Upper lobe of right lung (tissue), 1 donor: ENCODE measurements around the gene KAT8. TPM values are rescaled to one million over a fixed set of nuclear protein-coding genes. Genes with fewer than 3 reads are reported as not detected.

ENCODE experiments used
- ATAC-seq: fragments of 200-7000 bp; cut with Tn5 transposase; one replicate; pipeline ENCODE4 v1.9.1; 2020; ENCODE audit warnings: mild to moderate bottlenecking, moderate library complexity
- DNase-seq: peaks from one replicate; pipeline ENCODE4 v3.0.0-alpha.2; 2020
- H3K27ac ChIP-seq: fragments of 200-600 bp; one replicate; pipeline ENCODE4 v1.8.0; 2022
- H3K27me3 ChIP-seq: fragments of 200-600 bp; one replicate; pipeline ENCODE4 v1.8.0; 2022; ENCODE audit warnings: mild to moderate bottlenecking
- H3K36me3 ChIP-seq: fragments of 200-600 bp; one replicate; pipeline ENCODE4 v1.8.0; 2022
- H3K4me1 ChIP-seq: fragments of 200-600 bp; one replicate; pipeline ENCODE4 v1.8.0; 2022
- H3K4me3 ChIP-seq: fragments of 200-600 bp; one replicate; pipeline ENCODE4 v1.8.0; 2022; ENCODE audit warnings: mild to moderate bottlenecking
- H3K9me3 ChIP-seq: fragments of 200-600 bp; one replicate; pipeline ENCODE4 v1.8.0; 2022
- CTCF ChIP-seq: fragments of 200-600 bp; IDR thresholded peaks from one replicate; pipeline ENCODE4 v1.8.0; 2022; ENCODE audit warnings: antibody characterized with exemption
- intact Hi-C: fragments of 100-400 bp; cut with DNase I; formaldehyde crosslinking; loops from one replicate; pipeline ENCODE4 v1.11.0; 2022
- total RNA-seq: library from RNA; stranded (reverse); fragmentation: NEBNext Ultra II Directional; extraction: Animal tissue kit (Norgen Biotek cat#: 25700); gene quantifications from one replicate; pipeline ENCODE4 v1.2.1, GENCODE V29; 2021
- donor health status: DM: no; HTN: yes; CAD: no; lungs with severe emphysema.

Gene KAT8
- total RNA-seq, 1 donor from 2014 or later, result 80.4 TPM

- DNase-seq (no peak), ATAC-seq (peak; percentile 3)
- Histone ChIP-seq H3K36me3 (peaks cover 47% of the 10 kb centered on the region), H3K27me3 (no peaks in the 10 kb centered on the region), H3K4me1 (peaks cover 19% of the 10 kb centered on the region), H3K4me3 (peak overlapping the region; percentile 54), H3K9me3 (no peaks in the 10 kb centered on the region), H3K27ac (peak overlapping the region; percentile 90)
- intact Hi-C loops, result no loop called here
- TF ChIP-seq CTCF, result no peak
Measured at GRCh38 chr16:31118223-31119155, 1.0 kb downstream of the KAT8 start.

GRCh38 chr16:31120129-31120528 lies 2.7 kb downstream of the KAT8 start:
- intact Hi-C loops, result no loop called here
- Histone ChIP-seq H3K9me3 (no peaks in the 10 kb centered on the region), H3K27ac (peak overlapping the region; percentile 90), H3K36me3 (peaks cover 57% of the 10 kb centered on the region), H3K4me1 (peaks cover 15% of the 10 kb centered on the region), H3K4me3 (no peak overlapping the region), H3K27me3 (no peaks in the 10 kb centered on the region)
- ATAC-seq (no peak), DNase-seq (peak; percentile 64)
- TF ChIP-seq CTCF, result no peak

GRCh38 chr16:31125844-31126243 lies 8.4 kb downstream of the KAT8 start:
- Histone ChIP-seq H3K36me3 (peaks cover 62% of the 10 kb centered on the region), H3K27me3 (no peaks in the 10 kb centered on the region), H3K4me1 (peaks cover 38% of the 10 kb centered on the region), H3K4me3 (no peak overlapping the region), H3K9me3 (no peaks in the 10 kb centered on the region), H3K27ac (no peak overlapping the region)
- TF ChIP-seq CTCF, result no peak
- no peak for DNase-seq
- intact Hi-C loops, result no loop called here
- no peak for ATAC-seq

GRCh38 chr16:31127182-31127581 lies 9.7 kb downstream of the KAT8 start:
- H3K27ac ChIP-seq, result peak overlapping the region; percentile 96
- no peak for TF ChIP-seq CTCF
- DNase-seq, result peak; percentile 79
- ATAC-seq, result peak; percentile 41
- no peaks in the 10 kb centered on the region for H3K27me3 ChIP-seq
- H3K4me1 ChIP-seq, result peaks cover 39% of the 10 kb centered on the region
- no peak overlapping the region for H3K4me3 ChIP-seq
- intact Hi-C loops, result no loop called here
- H3K9me3 ChIP-seq, result no peaks in the 10 kb centered on the region
- peaks cover 63% of the 10 kb centered on the region for H3K36me3 ChIP-seq

- no peak for TF ChIP-seq CTCF
- Histone ChIP-seq H3K4me1 (peaks cover 42% of the 10 kb centered on the region), H3K27ac (peak overlapping the region; percentile 96), H3K27me3 (no peaks in the 10 kb centered on the region), H3K9me3 (no peaks in the 10 kb centered on the region), H3K4me3 (no peak overlapping the region), H3K36me3 (peaks cover 45% of the 10 kb centered on the region)
- peak; percentile 77 for ATAC-seq
- intact Hi-C loops, result no loop called here
- DNase-seq, result peak; percentile 84
Measured at GRCh38 chr16:31128711-31129567, 11.5 kb downstream of the KAT8 start.
